ENCODE data around the gene TP53TG5.

The TP53TG5 gene

DNA sequence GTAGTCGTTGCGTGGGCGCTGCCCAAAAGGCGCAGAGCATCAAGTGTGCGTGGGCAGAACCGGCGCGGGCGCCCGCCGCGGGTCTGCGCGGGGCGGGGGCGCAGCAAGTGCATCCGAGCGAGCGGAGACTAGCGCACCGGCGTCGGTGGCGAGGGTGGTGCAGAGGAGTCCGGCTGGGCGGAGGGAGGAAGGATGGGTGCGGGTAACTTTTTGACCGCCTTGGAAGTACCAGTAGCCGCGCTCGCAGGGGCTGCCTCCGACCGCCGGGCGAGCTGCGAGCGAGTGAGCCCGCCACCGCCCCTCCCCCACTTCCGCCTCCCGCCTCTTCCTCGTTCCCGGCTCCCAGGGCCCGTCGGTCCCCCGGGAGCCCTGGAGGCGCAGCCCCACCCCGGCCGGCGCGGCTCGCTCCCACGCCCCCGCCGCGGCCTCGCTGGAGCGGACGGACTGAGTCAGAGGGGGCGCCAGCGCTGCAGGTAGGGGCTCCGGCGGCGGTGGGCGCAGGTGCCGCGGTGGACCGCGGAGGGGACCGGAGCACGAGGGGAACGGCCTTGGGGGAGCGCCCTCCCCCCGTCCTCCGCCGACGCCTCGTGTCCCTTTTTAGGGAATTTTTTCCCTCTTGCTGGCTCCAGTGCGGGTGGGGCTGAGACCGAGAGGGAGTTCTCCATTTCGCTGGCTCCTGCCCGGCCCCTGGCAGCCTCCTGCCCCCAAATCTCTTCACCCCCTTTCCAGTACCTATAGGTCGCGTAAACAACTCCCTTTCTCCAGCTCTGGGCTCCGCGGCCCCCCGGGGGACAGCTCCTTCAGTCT, 28.3 kb upstream of the TP53TG5 start:
- in situ Hi-C loops (cut with HindIII; ENCODE audit: low sequenced_read_pairs), result no loop called here

DNA sequence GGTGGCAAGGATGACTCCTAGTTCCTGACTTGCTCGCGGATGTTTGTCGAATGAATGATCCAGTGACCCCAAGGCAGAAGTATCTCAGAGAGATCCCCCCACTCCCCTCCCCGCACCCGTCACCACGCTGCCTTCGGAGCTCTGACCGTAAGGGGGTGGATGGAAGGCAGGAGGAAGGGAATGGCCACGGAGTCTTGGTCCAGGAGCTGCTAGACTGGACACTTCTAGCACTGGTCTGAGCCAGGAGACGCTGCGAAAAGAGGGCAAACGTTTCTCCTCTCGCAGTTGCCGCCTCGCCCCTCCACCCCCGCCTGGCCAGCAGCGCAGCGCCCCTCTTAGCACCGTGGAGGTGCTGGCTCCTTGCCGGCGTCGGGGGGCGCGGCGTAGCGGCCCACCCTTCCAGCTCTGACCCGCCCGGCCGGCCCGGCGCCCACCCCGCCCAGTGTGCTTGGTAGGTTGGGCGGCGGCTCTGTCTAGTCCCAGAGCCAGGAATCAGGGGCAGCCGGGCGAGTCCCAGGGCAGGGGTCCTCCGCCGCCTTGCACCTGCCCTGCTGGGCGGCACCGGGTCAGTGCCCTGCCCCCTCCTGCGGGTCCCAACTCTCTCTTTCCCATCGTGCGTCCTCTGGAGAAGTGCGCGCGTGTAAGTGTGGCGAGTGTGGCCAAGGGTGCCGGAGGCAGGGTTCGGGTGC, 27.6 kb upstream of the TP53TG5 start:
- in situ Hi-C loops (cut with HindIII; ENCODE audit: low sequenced_read_pairs), result no loop called here

DNA sequence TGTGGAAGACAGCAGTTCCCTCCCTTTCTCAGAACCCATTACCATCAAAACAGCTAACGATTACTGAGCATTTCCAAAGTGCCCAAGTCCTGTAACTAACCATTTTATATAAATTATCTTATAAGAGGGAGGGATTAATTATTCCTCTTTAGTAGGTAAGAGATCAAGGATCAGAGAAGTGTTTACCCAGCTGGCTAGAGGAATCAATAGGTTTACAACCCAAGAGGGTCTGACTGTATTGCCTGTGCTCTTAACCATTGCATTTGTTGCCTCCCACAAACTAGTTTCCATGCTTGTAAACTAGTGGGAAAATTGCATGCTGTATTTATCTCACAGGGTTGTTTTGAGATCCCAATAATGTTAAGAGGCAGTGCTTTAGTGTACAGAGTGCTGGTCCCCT, 26.3 kb upstream of the TP53TG5 start:
- in situ Hi-C loops (cut with HindIII; ENCODE audit: low sequenced_read_pairs), result no loop called here

DNA sequence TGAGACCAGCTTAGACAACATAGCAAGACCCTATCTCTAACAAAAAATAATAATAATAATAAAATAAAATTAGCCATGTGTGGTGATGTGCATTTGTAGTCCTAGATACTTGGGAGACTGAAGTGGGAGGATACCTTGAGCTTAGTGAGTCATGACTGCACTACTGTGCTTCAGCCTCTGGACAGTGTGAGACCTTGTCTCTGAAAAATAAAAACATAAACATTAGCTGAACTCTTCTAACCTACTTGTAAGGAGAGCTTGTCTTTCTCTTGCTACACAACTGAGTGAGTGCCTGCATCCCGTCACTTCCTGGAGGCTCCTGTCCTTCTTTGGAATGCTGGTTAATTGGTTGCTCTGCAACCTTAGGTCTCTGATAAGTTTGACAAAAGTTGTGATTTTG, 24.8 kb upstream of the TP53TG5 start:
- in situ Hi-C loops (cut with HindIII; ENCODE audit: low sequenced_read_pairs), result no loop called here

DNA sequence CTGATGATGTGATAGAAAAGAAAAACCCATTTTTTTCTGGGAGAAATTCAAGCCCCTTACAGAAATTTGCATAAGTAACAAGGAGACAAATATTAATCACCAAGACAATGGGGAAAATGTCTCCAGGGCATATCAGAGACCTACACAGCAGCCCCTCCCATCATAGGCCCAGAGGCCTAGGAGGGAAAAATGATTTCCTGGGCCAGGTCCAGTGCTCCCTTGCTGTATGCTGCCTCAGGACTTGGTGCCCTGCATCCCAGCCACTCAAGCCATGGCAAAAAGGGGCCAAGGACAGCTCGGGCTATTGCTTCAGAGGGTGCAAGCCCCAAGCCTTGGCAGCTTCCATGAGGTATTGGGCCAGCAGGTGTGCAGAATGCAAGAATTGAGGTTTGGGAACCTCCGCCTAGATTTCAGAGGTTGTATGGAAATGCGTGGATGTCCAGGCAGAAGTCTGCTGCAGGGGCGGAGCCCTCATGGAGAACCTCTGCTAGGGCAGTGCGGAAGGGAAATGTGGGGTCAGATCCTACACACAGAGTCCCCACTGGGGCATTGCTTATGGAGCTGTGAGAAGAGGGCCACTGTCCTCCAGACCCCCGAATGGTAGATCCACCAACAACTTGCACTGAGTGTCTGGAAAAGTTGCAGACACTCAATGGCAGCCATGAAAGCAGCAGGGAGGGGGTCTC, 22.4 kb upstream of the TP53TG5 start:
- in situ Hi-C loops (cut with HindIII; ENCODE audit: low sequenced_read_pairs), result no loop called here

DNA sequence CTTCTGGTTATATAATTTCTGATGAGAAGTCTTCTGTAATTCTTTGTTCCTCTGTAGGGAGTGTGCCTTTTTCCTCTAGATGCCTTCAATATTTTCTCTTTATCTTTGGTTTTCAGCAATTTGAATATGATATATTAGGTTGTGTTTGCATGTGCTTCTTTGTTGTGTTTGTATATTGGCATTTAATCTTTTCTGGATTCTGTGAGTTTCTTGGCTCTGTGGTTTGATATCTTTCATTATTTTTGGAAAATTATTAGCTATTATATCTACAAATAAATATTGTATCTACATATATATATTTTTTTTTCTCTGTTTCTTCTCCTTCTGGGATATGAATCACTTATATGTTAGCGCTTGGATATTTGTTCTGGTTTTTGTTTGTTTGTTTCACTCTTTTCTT, 20.9 kb upstream of the TP53TG5 start:
- in situ Hi-C loops (cut with HindIII; ENCODE audit: low sequenced_read_pairs), result no loop called here

DNA sequence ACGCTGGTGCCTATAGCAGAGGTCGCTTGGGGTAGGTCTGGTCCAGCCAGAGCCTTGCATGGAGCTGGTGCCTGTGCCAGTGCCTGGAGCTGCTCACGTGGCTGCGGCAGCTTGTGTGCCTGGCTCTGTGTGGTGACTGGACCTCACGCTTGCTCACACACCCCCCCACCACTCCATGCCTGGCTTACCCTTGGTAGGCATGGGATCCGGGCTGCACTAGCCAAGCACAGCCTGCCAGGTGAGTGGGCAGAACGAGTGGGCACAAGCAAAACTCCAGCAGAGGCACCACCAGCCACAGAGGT, 16.9 kb upstream of the TP53TG5 start:
- in situ Hi-C loops (cut with HindIII; ENCODE audit: low sequenced_read_pairs), result no loop called here

DNA sequence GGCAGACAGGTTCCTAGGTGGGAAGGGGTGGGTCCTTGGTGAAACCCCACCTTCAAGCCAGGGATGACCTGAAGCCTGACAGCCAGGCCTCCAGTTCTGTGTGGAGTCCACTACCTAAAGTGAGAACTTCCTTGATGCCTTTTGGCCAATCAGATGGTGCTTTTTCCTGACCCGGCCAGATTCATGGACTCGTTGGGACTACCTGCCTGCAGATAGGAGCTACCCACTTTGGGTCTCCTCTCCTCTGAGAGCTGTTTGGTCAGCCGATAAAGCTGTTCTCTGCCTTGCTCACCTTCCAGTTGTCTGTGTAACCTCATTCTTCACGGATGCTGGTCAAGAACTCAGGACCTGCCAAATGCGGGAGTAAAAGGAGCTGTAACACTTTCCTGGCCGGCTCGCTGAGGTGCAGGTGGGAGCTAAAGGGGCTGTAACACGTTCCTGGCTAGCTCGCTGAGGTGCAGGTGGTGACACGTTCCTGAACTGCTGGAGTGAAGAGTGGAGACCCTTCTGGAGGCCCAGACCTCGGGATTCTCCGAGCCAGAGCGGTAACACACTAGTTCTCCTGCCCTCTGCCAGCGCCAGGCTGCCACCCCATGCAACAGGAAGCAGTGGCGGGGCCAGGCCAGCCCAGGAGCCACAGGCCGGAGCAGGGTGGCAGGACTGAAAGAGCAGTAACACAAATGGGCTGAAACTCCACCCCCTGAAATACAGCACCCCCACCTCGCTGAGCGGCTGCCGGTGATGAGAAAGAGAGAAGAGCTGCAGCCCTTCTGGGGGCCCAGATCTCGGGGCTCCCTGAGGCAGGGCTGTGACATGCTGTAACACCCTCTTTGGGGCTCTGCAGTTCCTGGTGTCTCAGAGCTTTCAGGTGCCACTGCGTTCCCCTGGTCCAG, 16.3 kb upstream of the TP53TG5 start:
- in situ Hi-C loops (cut with HindIII; ENCODE audit: low sequenced_read_pairs), result no loop called here

DNA sequence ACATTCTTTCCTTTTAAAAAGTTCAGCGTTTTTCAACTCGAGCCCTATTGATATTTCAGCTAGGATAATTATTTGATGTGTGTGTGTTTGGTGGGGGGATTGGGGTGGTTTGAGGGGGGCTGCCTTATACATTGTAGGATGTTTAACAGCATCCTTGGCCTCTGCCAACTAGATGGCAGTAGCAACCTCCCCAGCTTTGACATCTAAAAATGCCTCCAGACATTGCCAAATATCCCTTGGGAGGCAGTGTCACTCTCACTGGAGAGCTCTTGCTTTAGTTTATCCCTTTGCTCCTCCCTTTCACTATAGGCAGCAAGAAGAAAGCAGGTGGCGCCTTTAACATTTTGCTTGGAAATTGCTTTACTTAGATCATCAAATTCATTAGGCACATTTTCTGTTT, 14.6 kb upstream of the TP53TG5 start:
- in situ Hi-C loops (cut with HindIII; ENCODE audit: low sequenced_read_pairs), result no loop called here

DNA sequence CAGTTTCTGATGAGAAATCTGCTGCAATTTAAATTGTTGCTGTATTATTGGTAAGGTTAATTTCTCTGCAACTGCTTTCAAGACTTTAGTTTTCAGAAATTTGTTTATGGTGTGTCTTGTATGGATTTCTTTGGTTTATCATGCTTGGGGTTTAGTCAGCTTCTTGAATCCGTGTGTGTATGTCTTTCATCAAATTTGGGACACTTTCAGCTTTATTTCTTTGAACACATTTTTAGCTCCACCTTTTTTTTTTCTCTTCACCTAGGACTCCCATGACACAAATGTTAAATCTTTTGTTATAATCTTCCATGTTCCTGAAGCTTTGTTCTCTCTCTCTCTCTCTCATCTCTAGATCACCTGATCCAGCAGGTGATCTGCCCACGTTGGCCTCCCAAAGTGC, 13.4 kb upstream of the TP53TG5 start:
- in situ Hi-C loops (cut with HindIII; ENCODE audit: low sequenced_read_pairs), result no loop called here

DNA sequence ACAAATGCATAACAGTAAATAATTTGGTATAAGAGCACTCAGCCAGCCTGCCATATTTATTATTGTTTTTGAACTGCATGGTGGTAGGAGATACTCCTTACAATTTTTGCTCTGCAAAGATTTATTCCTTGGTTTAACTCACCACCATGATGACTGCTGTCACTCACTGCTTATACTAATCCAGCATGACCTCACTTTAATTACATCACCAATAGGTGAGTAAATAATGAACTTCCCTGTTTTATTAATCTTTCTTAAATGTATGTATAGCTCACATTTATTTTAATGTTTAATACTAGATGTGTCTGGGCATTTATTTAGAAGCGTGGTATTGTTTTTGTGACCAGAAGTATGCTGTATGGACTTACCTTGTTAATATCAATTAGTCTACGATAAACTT, 12.8 kb upstream of the TP53TG5 start:
- in situ Hi-C loops (cut with HindIII; ENCODE audit: low sequenced_read_pairs), result no loop called here

DNA sequence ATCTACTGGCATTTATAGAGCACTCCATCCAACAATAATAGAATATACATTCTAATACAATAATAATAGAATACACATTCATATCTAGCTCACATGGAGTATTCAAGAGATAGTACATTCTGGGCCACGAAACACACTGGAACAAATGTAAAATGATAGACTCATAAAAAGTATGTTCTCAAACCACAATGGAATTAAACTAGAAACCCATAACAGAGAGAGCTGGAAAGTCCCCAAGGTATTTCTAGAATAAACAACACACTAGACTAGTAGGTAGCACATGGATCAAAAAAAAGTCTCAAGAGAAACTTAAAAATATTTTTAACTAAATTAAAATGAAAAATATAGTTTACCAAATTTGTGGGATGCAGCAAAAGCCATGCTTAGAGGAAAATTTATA, 9.1 kb upstream of the TP53TG5 start:
- in situ Hi-C loops (cut with HindIII; ENCODE audit: low sequenced_read_pairs), result no loop called here

DNA sequence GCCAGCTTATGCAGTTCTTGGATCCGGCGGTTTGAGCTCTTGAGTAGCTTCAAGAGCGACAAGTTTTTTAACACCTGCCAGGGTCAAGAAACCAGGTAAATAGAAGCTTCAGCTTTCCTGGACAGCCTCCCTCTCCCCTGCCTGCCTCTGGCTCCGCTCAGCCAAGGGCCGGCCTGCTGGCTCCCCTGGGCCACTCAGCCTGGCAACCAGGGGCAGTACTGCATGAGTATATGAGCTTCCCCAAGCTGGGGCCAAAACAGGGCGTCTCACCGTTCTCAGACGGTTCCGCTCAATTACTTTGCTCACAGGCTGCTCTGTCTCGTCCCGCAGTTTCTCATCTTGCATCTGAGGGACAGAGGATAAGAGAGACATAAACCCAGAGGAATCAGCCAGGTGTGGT, 856 bp downstream of the TP53TG5 start:
- in situ Hi-C loops (cut with HindIII; ENCODE audit: low sequenced_read_pairs), result no loop called here

DNA sequence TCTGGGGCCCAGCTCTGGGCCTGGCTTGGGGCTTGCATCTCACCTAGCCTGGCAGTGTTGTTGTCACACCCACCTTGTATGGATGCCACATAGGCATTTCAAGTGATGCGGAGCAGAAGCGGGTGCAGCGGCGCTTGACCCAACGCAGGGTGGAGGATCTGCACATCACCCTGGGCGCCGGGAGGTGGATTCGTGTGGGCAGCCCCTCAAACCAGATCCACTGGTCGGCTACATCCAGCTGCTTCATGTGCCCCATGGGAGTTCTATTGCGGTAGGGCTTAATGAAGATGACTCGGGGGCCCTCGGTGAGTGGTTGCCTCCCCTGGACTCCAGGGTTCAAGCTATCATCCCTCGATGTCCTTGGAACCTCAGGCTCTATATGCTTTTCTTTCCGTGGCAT, 3.2 kb downstream of the TP53TG5 start:
- in situ Hi-C loops (cut with HindIII; ENCODE audit: low sequenced_read_pairs), result no loop called here

DNA sequence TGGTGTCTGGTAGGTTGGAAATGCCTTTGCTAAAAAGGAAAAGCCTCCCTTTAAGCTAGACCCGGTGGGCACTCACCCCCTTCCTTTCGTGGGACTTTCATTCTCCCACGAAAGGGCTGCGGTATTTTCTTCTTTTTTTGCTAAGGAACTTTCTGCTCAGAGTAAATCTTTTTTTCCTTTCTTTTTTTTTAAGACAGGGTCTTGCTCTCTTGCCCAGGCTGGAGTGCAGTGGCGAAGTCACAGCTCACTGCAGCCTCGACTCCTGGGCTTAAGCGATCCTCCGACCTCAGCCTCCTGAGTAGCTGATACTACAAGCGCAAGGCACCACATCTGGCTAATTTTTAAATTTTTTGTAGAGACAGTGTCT, 4.0 kb downstream of the TP53TG5 start:
- in situ Hi-C loops (cut with HindIII; ENCODE audit: low sequenced_read_pairs), result no loop called here

DNA sequence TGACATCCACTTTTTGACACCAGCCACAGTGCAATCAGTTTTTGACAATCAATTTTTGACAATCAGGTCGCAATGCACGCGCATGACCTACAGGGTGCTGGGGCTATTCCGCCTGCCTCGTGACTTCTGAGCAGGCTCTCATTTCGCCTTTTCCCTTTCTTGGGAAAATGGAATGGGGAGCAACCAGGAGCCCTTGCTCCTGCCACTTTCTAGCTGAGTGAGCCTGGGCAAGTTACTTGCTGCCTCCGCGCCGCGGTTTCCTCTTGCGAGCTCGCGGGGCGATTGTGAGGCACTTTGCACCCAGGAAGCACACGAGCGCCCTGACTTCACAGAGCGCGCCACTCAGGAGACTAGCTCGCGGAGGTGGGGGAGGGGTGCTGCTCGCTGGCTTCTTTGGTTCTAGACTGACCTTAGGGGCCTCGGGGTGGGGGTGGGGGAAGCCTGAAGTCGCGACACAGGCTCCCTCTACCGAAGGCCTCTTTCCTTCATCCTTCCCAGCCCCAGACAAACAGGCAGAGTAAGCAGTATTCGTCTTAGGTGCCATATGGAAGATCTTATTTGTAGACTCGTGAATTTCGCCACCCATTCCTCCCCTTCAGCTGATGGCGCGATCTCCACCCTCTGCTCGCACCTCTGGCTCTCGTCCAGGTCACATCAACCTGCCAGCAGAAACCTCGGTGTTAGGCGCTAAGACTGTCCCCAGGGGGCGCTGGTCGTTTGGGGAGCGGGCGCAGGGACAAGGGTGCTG, 4.6 kb downstream of the TP53TG5 start:
- in situ Hi-C loops (cut with HindIII; ENCODE audit: low sequenced_read_pairs), result no loop called here

DNA sequence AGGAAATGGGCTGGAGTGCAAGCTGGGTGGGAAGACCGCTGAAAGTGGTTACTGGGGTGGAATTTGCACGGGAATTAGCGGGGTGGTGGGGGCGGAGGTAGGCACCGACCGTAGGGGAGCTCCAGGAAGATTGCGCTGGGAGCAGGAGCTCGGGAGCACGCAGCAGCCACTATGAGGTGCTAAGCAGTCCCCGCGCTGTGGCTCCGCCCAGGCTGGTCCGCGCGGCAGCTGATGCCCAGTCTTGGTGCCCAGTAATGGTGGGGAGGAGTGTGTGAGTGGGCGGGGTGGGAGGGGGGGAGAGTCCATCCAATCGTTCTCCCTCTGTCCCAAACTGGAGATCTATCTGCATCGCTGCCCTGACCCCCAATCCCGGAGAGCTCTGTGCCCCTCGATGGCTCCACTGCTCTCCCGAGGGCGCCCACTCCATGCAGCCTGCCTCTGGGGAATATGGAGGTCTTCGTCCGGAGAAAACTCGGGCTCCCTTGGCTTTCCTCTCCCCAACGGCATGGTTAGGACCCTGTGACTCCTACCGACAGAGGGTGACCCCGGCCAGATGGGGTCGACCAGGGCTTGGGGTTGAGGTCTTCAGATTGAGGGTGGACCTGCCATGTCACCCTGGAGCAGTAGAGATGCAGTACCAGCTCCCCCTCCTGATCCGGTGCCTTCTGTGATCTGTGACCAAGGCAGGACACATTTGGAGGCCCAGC, 5.3 kb downstream of the TP53TG5 start:
- in situ Hi-C loops (cut with HindIII; ENCODE audit: low sequenced_read_pairs), result no loop called here

DNA sequence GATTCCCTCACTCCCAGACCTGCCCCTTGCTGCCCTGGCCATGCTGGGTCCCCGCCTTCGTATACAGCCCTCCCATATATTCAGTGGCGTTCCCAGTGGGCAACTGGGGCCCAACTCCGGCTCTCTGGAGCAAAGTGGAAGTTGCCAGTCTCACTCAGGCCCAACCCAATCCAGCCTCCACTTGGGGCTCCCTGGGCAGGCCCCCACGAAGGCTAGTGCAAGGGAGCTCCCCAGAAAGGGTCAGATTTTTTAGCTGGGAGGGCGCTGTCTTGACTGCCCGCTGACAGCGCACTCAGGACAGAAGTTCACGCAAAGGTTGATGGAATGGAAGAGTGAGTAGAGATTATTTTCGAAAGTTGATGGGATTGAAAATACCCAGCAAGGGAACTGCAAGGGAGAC, 5.9 kb downstream of the TP53TG5 start:
- in situ Hi-C loops (cut with HindIII; ENCODE audit: low sequenced_read_pairs), result no loop called here

DNA sequence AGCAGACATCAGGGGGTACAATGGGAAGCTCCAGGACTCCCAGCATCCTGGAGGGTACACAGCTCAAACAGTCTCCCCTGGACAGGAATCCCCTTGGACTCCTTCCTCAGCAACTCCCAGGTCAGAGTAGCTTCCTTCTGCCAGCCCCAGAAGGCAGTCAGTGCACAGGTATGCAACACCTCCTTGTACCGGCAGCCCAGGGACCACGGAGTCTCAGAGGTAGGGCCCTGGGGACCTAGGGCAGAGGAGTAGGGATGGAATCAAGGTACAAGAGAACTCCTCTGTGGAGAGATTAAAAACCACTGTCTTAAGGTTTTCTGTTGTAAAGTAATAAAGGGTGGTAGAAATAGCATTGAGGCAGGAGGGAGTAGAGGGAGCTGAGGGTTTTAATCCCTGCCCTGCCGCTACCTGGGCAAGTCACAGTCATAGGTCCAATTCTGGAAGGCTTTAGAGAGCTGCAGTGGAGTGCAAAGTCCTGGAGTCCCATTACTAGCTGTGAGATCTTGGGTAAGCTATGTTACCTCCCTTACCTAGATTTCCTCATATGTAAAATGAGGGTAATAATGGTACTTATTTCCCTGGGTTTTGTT, 7.5 kb downstream of the TP53TG5 start:
- in situ Hi-C loops (cut with HindIII; ENCODE audit: low sequenced_read_pairs), result no loop called here
